Colonic mucosa (tissue), 4 donors: Measurements from ENCODE around the gene SPTBN1. TPM values are rescaled to one million over a fixed set of nuclear protein-coding genes. Genes with fewer than 3 reads are reported as not detected.

Source experiments
- DNase-seq: peaks from one replicate; pipeline ENCODE4 v3.0.0-alpha.2; 2020
- H3K27ac ChIP-seq: fragments of 200-600 bp; one replicate; pipeline ENCODE4 v1.8.0; 2021
- H3K27me3 ChIP-seq: fragments of 200-600 bp; one replicate; pipeline ENCODE4 v1.8.0; 2021
- H3K36me3 ChIP-seq: fragments of 200-600 bp; one replicate; pipeline ENCODE4 v1.8.0; 2021
- H3K4me1 ChIP-seq: fragments of 200-600 bp; one replicate; pipeline ENCODE4 v1.8.0; 2021; ENCODE audit warnings: mild to moderate bottlenecking
- H3K4me3 ChIP-seq: fragments of 200-600 bp; one replicate; pipeline ENCODE4 v1.8.0; 2021
- H3K9ac ChIP-seq, 2 donors: one replicate each; pipeline ENCODE4 v1.7.0; 2013; ENCODE audit warnings: control low read depth in 2 of 2, low read depth in 2 of 2, low read length in 2 of 2
- H3K9me3 ChIP-seq: fragments of 200-600 bp; one replicate; pipeline ENCODE4 v1.8.0; 2021
- intact Hi-C: fragments of 100-400 bp; cut with DNase I; formaldehyde crosslinking; loops from one replicate; pipeline ENCODE4 v1.14.1; 2022
- total RNA-seq, 2 donors: library from RNA; stranded (reverse); fragmentation: NEBNext Ultra II Directional in 1 of 2; extraction: Animal tissue kit (Norgen Biotek cat#: 25700) in 1 of 2; gene quantifications; one replicate each; pipeline ENCODE4 v1.2.1, GENCODE V29; 2021
- TF ChIP-seq, protein P1 (sequence below): fragments of 200-600 bp; IDR thresholded peaks from one replicate; pipeline ENCODE4 v1.8.0; 2022; ENCODE audit warnings: antibody characterized with exemption, mild to moderate bottlenecking
- donor health status: healthy.
- donor health status: DM: no; HTN: no; CAD: no.
- donor health status: DM: no; HTN: no; CAD: no.

The SPTBN1 gene
- total RNA-seq, 2 donors from 2014 or later: 325 to 338 TPM

- peak overlapping the region; percentile 48 to 58 for H3K9ac ChIP-seq
- peak overlapping the region; percentile 57 for H3K4me3 ChIP-seq
- H3K27me3 ChIP-seq: peaks cover 31% of the 10 kb centered on the region
- peaks cover 3% of the 10 kb centered on the region for H3K4me1 ChIP-seq
- DNase-seq: no peak
- intact Hi-C loops: no loop called here
- H3K9me3 ChIP-seq: no peaks in the 10 kb centered on the region
- no peaks in the 10 kb centered on the region for H3K36me3 ChIP-seq
- TF ChIP-seq, protein P1, sequence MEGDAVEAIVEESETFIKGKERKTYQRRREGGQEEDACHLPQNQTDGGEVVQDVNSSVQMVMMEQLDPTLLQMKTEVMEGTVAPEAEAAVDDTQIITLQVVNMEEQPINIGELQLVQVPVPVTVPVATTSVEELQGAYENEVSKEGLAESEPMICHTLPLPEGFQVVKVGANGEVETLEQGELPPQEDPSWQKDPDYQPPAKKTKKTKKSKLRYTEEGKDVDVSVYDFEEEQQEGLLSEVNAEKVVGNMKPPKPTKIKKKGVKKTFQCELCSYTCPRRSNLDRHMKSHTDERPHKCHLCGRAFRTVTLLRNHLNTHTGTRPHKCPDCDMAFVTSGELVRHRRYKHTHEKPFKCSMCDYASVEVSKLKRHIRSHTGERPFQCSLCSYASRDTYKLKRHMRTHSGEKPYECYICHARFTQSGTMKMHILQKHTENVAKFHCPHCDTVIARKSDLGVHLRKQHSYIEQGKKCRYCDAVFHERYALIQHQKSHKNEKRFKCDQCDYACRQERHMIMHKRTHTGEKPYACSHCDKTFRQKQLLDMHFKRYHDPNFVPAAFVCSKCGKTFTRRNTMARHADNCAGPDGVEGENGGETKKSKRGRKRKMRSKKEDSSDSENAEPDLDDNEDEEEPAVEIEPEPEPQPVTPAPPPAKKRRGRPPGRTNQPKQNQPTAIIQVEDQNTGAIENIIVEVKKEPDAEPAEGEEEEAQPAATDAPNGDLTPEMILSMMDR: no peak
- no peak overlapping the region for H3K27ac ChIP-seq
Observed at GRCh38 chr2:54455131-54455562, 980 bp upstream of the SPTBN1 start.

DNA sequence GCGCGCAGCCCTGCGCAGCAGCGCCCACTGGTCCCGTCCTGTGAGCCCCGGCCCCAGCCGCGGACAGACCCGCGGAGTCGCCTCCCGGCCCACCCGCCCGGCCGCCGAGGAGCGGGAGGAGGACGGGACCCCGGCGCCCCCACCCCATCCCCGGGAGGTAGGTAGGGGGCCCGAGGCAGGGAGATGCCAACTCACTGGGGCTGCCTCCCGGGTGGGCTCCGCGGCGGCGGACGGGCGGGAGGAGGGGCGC lies 160 bp downstream of the SPTBN1 start:
- Histone ChIP-seq H3K9me3 (no peaks in the 10 kb centered on the region), H3K9ac (peak overlapping the region in 1 of 2 donors; percentile 55), H3K27me3 (peaks cover 31% of the 10 kb centered on the region), H3K36me3 (no peaks in the 10 kb centered on the region), H3K4me1 (peaks cover 3% of the 10 kb centered on the region), H3K27ac (peak overlapping the region; percentile 70), H3K4me3 (peak overlapping the region; percentile 57)
- no peak for DNase-seq
- intact Hi-C loops: no loop called here
- TF ChIP-seq, protein P1: no peak

DNA sequence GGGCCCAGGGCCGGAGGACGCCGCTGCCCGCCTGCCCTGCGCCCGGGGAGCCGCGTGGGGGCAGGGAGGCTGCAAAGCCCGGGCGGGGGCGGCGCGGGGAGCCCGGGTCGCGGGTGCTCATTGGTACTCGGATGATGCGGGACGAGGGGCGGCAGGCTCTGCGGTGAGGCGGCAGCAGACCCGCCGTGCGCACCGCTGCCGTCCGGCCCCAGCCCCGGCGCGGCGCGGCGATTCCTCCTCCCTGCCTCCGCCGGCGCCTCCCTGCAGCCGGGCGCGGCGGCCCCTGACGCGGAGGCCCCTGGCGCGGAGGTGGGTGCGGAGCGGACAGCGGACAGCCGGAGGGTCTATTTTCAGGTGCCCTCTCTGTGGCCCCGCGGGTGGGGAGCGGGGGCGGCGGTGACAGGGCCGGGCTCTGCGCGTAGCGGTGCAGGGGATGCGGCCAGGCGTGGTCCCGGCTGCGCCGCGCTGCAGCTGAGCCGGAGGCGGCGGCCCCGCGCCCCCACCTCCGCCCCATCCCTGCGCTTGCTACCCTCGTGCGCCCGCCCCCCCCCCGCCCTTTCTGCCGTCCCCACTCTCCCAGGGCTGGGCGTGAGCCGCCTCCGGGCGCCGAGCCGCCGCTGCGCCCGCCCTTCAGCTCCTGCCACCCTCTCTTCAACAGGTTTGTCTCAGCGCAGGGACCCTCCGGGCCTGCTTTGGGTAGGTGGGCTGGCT lies 640 bp downstream of the SPTBN1 start:
- Histone ChIP-seq H3K27ac (peak overlapping the region; percentile 70), H3K9me3 (no peaks in the 10 kb centered on the region), H3K4me1 (peaks cover 3% of the 10 kb centered on the region), H3K4me3 (peak overlapping the region; percentile 57), H3K27me3 (peaks cover 31% of the 10 kb centered on the region), H3K36me3 (no peaks in the 10 kb centered on the region), H3K9ac (peak overlapping the region; percentile 51 to 55)
- intact Hi-C loops: no loop called here
- DNase-seq: no peak
- TF ChIP-seq, protein P1: no peak

- Histone ChIP-seq H3K36me3 (no peaks in the 10 kb centered on the region), H3K27me3 (peaks cover 31% of the 10 kb centered on the region), H3K9ac (peak overlapping the region; percentile 43 to 51), H3K4me3 (peak overlapping the region; percentile 57), H3K27ac (peak overlapping the region; percentile 70), H3K9me3 (no peaks in the 10 kb centered on the region), H3K4me1 (peaks cover 3% of the 10 kb centered on the region)
- no peak for DNase-seq
- intact Hi-C loops: no loop called here
- TF ChIP-seq, protein P1: no peak
Observed at GRCh38 chr2:54457323-54458023, 1.3 kb downstream of the SPTBN1 start.

GRCh38 chr2:54459037-54459441 lies 2.9 kb downstream of the SPTBN1 start:
- no peak for DNase-seq
- Histone ChIP-seq H3K9me3 (no peaks in the 10 kb centered on the region), H3K27ac (no peak overlapping the region), H3K9ac (no peak overlapping the region), H3K36me3 (no peaks in the 10 kb centered on the region), H3K4me1 (peaks cover 3% of the 10 kb centered on the region), H3K4me3 (no peak overlapping the region), H3K27me3 (peaks cover 31% of the 10 kb centered on the region)
- TF ChIP-seq, protein P1: no peak
- intact Hi-C loops: no loop called here
